ENCODE measurements around the gene AP2A2. TPM values are rescaled to one million over a fixed set of nuclear protein-coding genes. Genes with fewer than 3 reads are reported as not detected.
A peak's percentile ranks its signal among the peaks of the same experiment; 100 is the strongest.
"Not testable (repeated sequence)": the region's sequence is repeated elsewhere in the genome, so short reads cannot be mapped to it uniquely, and the experiment has no call there.

AP2A2 gene
- total RNA-seq, 1 donor from 2014 or later = 63.2 TPM

DNA sequence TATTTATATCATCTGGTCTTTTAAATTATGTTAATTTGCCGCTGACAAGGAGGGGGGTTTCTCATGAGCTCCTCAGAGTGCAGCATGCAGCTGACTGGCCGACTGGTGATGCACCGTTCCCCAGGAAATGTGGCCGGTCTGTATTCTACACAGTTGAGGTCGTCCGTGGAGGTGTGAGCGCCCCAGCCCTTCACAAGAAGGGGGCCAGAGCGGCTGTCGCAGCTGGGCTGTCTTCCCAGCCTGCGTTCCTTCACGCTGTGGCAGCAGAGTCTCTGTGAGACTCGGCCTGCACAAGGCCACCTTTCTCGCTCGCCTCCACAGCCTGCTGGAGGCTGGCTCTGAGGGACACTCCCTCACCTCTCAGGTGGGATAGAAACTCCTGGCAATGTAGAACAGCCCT is 43.2 kb downstream of the AP2A2 start:
- Mint-ChIP-seq H3K27ac (no peak overlapping the region), H3K9me3 (no peaks in the 10 kb centered on the region), H3K4me1 (ENCODE audit: low read depth) (peaks cover 22% of the 10 kb centered on the region), H3K4me3 (ENCODE audit: low read depth) (no peak overlapping the region), H3K27me3 (ENCODE audit: low read depth) (no peaks in the 10 kb centered on the region), H3K36me3 (ENCODE audit: low read depth) (peaks cover 27% of the 10 kb centered on the region)
- no peak for DNase-seq (ENCODE audit: low spot score)
- intact Hi-C loops (cut with micrococcal nuclease) = no loop called here

DNA sequence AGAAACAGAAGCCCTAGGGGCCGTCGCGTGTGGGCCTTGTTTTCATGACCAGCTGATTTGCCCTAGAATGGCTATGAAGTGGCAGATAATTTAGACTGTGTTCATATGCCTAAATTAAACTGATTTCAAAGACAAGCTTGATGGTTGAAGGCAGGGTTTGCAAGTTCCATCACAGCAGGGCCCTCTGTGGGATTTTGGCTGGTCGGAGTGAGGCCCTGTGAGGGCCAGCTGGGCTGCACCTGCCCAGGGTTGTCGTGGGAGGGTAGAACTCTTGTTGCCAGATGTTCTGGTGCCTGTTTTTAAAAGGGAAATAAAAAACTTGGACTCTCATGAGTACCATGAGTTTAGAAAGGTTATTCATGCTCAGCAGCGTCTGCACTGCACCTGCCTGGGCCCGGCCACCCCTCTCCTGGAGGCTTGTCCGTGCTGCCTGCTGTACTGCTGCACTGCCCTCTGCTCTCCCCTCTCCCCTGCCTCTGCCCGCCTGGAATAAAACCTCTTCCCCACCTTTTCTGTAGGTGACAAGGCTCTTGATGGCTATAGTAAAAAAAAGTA is 44.1 kb downstream of the AP2A2 start:
- intact Hi-C loops (cut with micrococcal nuclease) = no loop called here
- Mint-ChIP-seq H3K27me3 (ENCODE audit: low read depth) (no peaks in the 10 kb centered on the region), H3K4me3 (ENCODE audit: low read depth) (peak overlapping the region; percentile 14), H3K9me3 (no peaks in the 10 kb centered on the region), H3K27ac (peak overlapping the region; percentile 70), H3K36me3 (ENCODE audit: low read depth) (peaks cover 19% of the 10 kb centered on the region), H3K4me1 (ENCODE audit: low read depth) (peaks cover 22% of the 10 kb centered on the region)
- DNase-seq (ENCODE audit: low spot score) = no peak

DNA sequence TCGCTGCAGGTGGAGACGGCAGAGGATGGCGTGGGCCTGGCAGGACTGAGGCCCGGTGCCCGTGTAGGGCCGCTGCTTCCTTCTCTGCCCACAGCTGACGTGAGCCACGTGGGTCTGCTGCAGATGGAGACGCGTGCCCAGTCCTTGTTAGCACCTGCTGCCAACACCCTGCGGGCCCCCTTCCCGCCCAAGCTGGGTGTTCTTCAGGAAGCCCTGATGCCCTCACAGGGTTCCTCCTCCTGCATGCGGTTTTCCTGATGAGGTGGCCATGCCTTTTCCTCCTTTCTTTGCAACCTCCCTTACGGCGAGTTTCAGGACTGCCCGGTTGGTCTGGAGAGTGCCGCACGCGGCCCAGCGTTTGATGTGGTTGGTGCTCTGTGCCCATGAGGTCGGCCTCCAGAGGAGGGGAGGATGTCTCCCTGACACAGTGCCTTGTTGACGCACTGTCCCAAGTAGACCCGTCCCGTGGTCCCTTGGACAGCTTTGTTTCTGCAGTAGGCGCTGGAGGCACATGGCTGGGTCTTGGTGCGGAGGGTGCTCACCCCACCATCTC is 44.7 kb downstream of the AP2A2 start:
- no peak for DNase-seq (ENCODE audit: low spot score)
- Mint-ChIP-seq H3K36me3 (ENCODE audit: low read depth) (peaks cover 16% of the 10 kb centered on the region), H3K27me3 (ENCODE audit: low read depth) (no peaks in the 10 kb centered on the region), H3K9me3 (no peaks in the 10 kb centered on the region), H3K4me3 (ENCODE audit: low read depth) (peak overlapping the region; percentile 14), H3K4me1 (ENCODE audit: low read depth) (peaks cover 19% of the 10 kb centered on the region), H3K27ac (peak overlapping the region; percentile 70)
- intact Hi-C loops (cut with micrococcal nuclease) = no loop called here

DNA sequence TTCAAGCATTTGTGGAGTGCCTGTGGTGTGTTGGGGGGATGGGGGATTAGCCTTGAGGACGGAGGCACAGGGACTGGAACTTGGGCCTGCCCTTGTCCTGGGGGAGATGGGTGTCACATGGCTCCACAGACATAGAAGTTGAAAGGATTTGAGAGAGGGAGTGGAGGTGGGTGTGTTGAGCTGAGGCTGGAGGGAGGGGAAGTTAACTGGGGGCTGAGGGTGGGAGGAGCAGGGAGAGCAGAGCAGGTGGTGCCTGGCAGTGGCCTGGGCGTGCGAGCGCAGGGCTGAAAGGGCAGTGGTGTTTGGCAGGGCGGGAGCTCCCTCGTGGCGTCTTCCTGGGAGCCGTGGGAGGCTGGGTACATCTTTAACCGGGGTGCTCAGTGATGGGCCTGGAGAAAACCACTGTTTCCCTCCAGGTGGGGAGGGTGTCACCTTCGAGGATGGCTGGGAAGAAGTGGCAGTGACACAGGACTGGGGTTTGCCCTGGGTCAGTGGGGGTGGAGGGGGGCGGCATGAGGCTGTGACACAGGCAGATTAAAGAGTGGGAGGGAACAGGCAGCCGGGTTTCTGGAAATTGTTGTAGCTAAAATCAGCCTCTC is 45.5 kb downstream of the AP2A2 start:
- intact Hi-C loops (cut with micrococcal nuclease) = no loop called here
- Mint-ChIP-seq H3K4me1 (ENCODE audit: low read depth) (peaks cover 21% of the 10 kb centered on the region), H3K9me3 (no peaks in the 10 kb centered on the region), H3K36me3 (ENCODE audit: low read depth) (peaks cover 13% of the 10 kb centered on the region), H3K27ac (peak overlapping the region; percentile 49), H3K27me3 (ENCODE audit: low read depth) (no peaks in the 10 kb centered on the region), H3K4me3 (ENCODE audit: low read depth) (no peak overlapping the region)
- DNase-seq (ENCODE audit: low spot score) = no peak

DNA sequence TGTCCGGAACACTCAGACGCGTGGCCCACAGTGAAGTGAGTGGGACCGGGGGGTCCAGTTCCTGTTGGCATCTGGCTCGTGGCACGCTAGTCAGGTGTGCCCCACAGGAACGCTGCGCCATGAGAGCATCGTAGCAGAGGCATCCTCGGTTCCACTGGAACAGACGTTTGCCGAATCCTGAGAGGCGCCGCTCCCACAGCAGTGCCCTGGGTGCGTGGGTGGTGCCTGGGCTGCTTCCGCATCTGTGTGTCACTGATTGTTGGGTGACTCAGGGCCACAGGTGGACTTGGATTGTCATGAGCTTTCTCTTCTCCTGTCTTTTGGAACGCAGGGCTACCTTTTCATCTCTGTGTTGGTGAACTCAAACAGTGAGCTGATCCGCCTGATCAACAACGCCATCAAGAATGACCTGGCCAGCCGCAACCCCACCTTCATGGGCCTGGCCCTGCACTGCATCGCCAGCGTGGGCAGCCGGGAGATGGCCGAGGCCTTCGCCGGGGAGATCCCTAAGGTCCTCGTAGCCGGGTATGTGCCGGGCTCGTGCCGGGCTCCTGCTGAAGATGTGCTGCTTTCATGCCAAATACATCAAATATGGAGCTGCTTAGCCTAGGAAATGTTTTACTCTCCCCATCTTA is 46.2 kb downstream of the AP2A2 start:
- DNase-seq (ENCODE audit: low spot score) = no peak
- Mint-ChIP-seq H3K27ac (no peak overlapping the region), H3K36me3 (ENCODE audit: low read depth) (peaks cover 13% of the 10 kb centered on the region), H3K4me1 (ENCODE audit: low read depth) (peaks cover 22% of the 10 kb centered on the region), H3K9me3 (no peaks in the 10 kb centered on the region), H3K4me3 (ENCODE audit: low read depth) (no peak overlapping the region), H3K27me3 (ENCODE audit: low read depth) (no peaks in the 10 kb centered on the region)
- intact Hi-C loops (cut with micrococcal nuclease) = no loop called here

DNA sequence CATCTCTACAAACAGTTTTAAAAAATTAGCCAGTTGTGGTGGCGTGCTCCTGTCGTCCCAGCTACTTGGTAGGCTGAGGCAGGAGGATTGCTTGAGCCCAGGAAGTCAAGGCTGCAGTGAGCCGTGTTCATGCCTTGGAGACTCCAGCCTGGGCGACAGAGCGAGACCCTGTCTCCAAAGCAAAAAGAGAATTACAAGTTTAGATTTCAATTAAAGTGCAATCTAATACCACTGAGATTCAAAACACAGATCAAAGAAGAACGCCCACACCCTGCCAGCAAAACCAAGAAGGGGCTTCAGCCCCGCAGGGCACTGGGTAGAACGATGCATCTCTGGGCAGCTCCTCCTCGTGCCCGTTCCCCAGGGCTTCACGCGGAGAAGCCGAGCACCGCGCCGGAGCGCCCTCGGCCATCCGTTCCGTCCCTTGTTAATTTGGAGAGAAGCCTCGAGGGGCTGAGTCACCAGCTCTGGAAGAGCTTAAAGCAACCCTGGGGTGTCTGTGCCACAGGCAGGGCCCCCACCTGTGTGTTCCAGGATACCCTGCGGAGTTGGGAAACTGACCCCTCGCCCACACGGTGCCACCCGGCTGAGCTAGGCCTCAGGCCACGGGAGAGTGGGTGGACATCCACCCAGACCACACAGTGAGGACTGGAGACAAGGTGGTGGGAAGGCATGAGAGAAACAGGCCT is 47.0 kb downstream of the AP2A2 start:
- H3K27ac Mint-ChIP-seq = no peak overlapping the region
- peaks cover 13% of the 10 kb centered on the region for H3K36me3 Mint-ChIP-seq (ENCODE audit: low read depth)
- H3K4me1 Mint-ChIP-seq (ENCODE audit: low read depth) = peaks cover 22% of the 10 kb centered on the region

GRCh38 chr11:973237-973636 is 47.6 kb downstream of the AP2A2 start:
- Mint-ChIP-seq H3K36me3 (ENCODE audit: low read depth) (peaks cover 13% of the 10 kb centered on the region), H3K27ac (no peak overlapping the region), H3K9me3 (no peaks in the 10 kb centered on the region), H3K27me3 (ENCODE audit: low read depth) (no peaks in the 10 kb centered on the region), H3K4me3 (ENCODE audit: low read depth) (no peak overlapping the region), H3K4me1 (ENCODE audit: low read depth) (peaks cover 22% of the 10 kb centered on the region)
- DNase-seq (ENCODE audit: low spot score) = no peak
- intact Hi-C loops (cut with micrococcal nuclease) = no loop called here

More for the DNA sequence above, 47.0 kb downstream of the AP2A2 start:
- Mint-ChIP-seq H3K27me3 (ENCODE audit: low read depth) (no peaks in the 10 kb centered on the region), H3K4me3 (ENCODE audit: low read depth) (no peak overlapping the region), H3K9me3 (no peaks in the 10 kb centered on the region)
- DNase-seq (ENCODE audit: low spot score) = no peak
- intact Hi-C loops (cut with micrococcal nuclease) = no loop called here

GRCh38 chr11:975376-975775 is 49.7 kb downstream of the AP2A2 start:
- H3K9me3 Mint-ChIP-seq; intact Hi-C loops (cut with micrococcal nuclease); H3K27me3 Mint-ChIP-seq (ENCODE audit: low read depth); H3K4me3 Mint-ChIP-seq (ENCODE audit: low read depth); DNase-seq (ENCODE audit: low spot score); H3K27ac Mint-ChIP-seq: not testable (repeated sequence)
- Mint-ChIP-seq H3K36me3 (ENCODE audit: low read depth) (peaks cover 13% of the 10 kb centered on the region), H3K4me1 (ENCODE audit: low read depth) (peaks cover 15% of the 10 kb centered on the region)

DNA sequence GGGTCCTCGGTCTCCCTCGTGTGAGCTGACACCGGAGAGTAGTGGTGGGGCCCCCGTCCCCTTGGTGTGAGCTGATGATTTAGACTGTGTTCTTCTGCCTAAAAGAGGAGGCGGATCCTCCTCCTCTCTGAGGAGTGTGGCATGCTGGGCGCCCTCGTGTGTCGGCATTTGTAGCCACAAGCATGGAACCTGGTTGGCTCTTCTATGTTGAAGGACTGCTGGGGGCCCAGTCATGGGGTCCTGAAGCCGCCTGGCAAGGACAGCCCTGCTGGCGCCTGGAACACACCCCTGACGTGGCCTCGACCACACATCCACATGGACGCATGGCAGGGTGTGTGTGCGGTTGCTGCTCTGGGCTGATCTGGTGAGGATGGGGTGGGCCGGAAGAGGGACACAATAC is 50.2 kb downstream of the AP2A2 start:
- H3K27ac Mint-ChIP-seq = no peak overlapping the region
- no peak for DNase-seq (ENCODE audit: low spot score)
- H3K9me3 Mint-ChIP-seq = no peaks in the 10 kb centered on the region
- intact Hi-C loops (cut with micrococcal nuclease) = no loop called here
- peaks cover 9% of the 10 kb centered on the region for H3K36me3 Mint-ChIP-seq (ENCODE audit: low read depth)
- no peak overlapping the region for H3K4me3 Mint-ChIP-seq (ENCODE audit: low read depth)
- peaks cover 10% of the 10 kb centered on the region for H3K4me1 Mint-ChIP-seq (ENCODE audit: low read depth)
- no peaks in the 10 kb centered on the region for H3K27me3 Mint-ChIP-seq (ENCODE audit: low read depth)

DNA sequence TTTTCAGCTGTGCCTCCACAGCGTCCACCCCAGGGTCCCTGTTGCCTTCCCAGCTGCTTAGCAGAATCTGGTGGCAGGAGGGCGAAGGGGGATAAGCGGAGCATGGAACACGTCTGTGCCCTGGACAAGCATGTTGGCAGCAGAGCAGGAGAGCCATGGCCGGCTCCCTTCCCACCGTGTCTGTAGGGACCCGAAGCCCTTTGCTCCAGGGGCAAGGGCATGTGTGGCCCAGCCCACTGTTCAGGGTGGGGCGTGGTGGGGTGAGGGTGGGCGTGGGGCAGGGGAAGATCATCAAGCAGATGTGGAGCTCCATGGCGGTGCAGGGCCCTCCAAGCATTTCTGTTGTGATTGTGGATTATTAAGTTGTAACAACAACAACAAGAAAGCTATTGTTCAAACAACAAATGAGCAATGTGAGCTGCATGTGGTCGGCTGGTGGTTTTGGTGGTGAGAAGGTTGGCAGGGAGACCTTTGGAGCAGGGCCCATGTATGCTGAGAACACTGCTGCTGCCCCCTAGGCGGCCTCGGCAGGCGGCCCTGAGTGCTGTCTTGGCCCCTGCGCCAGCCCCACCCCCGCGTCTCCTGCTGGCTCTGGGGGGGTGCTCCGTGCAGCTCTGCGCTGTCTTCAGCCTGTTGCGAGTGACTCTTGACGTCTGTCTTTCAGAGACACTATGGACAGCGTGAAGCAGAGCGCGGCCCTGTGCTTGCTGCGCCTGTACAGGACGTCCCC is 50.9 kb downstream of the AP2A2 start:
- Mint-ChIP-seq H3K36me3 (ENCODE audit: low read depth) (peaks cover 7% of the 10 kb centered on the region), H3K4me3 (ENCODE audit: low read depth) (no peak overlapping the region), H3K27ac (no peak overlapping the region), H3K4me1 (ENCODE audit: low read depth) (peaks cover 6% of the 10 kb centered on the region), H3K9me3 (no peaks in the 10 kb centered on the region), H3K27me3 (ENCODE audit: low read depth) (no peaks in the 10 kb centered on the region)
- intact Hi-C loops (cut with micrococcal nuclease) = no loop called here
- no peak for DNase-seq (ENCODE audit: low spot score)

GRCh38 chr11:977830-978720 is 52.4 kb downstream of the AP2A2 start:
- no peaks in the 10 kb centered on the region for H3K27me3 Mint-ChIP-seq (ENCODE audit: low read depth)
- peaks cover 6% of the 10 kb centered on the region for H3K4me1 Mint-ChIP-seq (ENCODE audit: low read depth)
- no peaks in the 10 kb centered on the region for H3K9me3 Mint-ChIP-seq
- intact Hi-C loops (cut with micrococcal nuclease) = no loop called here
- H3K4me3 Mint-ChIP-seq (ENCODE audit: low read depth) = no peak overlapping the region
- no peak for DNase-seq (ENCODE audit: low spot score)
- H3K27ac Mint-ChIP-seq = no peak overlapping the region
- peaks cover 8% of the 10 kb centered on the region for H3K36me3 Mint-ChIP-seq (ENCODE audit: low read depth)

- intact Hi-C loops (cut with micrococcal nuclease) = no loop called here
- peaks cover 6% of the 10 kb centered on the region for H3K4me1 Mint-ChIP-seq (ENCODE audit: low read depth)
These were observed 53.1 kb downstream of the AP2A2 start for GRCh38 chr11:978781-979180.

More at GRCh38 chr11:978781-979180, 53.1 kb downstream of the AP2A2 start:
- no peaks in the 10 kb centered on the region for H3K9me3 Mint-ChIP-seq
- H3K27me3 Mint-ChIP-seq (ENCODE audit: low read depth) = no peaks in the 10 kb centered on the region
- no peak overlapping the region for H3K4me3 Mint-ChIP-seq (ENCODE audit: low read depth)
- DNase-seq (ENCODE audit: low spot score) = no peak
- H3K27ac Mint-ChIP-seq = no peak overlapping the region
- peaks cover 11% of the 10 kb centered on the region for H3K36me3 Mint-ChIP-seq (ENCODE audit: low read depth)
